ENCODE measurements around the gene THSD4.

DNA sequence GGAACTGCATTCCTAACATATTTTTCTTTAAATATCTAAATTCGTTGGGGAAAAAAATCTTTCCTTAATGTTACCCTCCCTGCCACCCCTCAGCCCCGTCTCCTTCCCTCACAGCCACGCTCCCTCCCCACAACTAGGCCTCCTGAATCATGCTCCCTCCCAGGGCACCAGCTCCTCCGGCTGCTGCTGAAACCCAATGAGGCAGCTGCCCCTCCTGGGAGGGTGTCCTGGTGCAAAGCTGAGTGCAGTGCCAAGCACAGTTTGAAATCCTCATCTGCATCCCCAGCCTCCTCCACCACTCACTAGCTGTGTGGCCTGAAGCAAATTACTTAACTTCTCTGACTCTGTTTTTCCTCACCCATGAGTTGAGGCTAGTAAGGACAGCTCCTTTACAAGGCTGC lies 692.4 kb downstream of the THSD4 start:
- TF ChIP-seq, protein P1, sequence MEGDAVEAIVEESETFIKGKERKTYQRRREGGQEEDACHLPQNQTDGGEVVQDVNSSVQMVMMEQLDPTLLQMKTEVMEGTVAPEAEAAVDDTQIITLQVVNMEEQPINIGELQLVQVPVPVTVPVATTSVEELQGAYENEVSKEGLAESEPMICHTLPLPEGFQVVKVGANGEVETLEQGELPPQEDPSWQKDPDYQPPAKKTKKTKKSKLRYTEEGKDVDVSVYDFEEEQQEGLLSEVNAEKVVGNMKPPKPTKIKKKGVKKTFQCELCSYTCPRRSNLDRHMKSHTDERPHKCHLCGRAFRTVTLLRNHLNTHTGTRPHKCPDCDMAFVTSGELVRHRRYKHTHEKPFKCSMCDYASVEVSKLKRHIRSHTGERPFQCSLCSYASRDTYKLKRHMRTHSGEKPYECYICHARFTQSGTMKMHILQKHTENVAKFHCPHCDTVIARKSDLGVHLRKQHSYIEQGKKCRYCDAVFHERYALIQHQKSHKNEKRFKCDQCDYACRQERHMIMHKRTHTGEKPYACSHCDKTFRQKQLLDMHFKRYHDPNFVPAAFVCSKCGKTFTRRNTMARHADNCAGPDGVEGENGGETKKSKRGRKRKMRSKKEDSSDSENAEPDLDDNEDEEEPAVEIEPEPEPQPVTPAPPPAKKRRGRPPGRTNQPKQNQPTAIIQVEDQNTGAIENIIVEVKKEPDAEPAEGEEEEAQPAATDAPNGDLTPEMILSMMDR (IDR thresholded peaks at IDR 0.05): no peak
- TF ChIP-seq POLR2AphosphoS5 (IDR thresholded peaks at IDR 0.05; ENCODE audit: insufficient read depth in 1 of 2, low read depth in 1 of 2): no peak
